K562 (cell line): ENCODE data around the gene SHLD1. TPM values are rescaled to one million over a fixed set of nuclear protein-coding genes. Genes with fewer than 3 reads are reported as not detected.

Experiments
- AFF1 ChIP-seq, 2 experiments: fragments of 450-650 bp; IDR thresholded peaks; 2 replicates each; pipeline ENCODE4 v1.6.1; 2018; ENCODE audit warnings: mild to moderate bottlenecking in 2 of 2, low read depth in 1 of 2; ENCODE audit not compliant: partially characterized antibody in 2 of 2
- ARID3B ChIP-seq: fragments of 250-450 bp; sonication (Bioruptor Pico); IDR thresholded peaks from 2 replicates; pipeline ENCODE4 v1.4.0; 2020; ENCODE audit warnings: borderline replicate concordance
- CHD1 ChIP-seq: fragments of 200-600 bp; sonication (generic); IDR thresholded peaks from one replicate; pipeline ENCODE4 v1.6.1; 2012; ENCODE audit warnings: mild to moderate bottlenecking, moderate library complexity, low read length, inconsistent platforms
- CUX1 ChIP-seq: fragments of 200-800 bp; sonication (Bioruptor generic); IDR thresholded peaks from 2 replicates; pipeline ENCODE4 v1.6.1; 2016; ENCODE audit warnings: missing genetic modification characterization, missing compliant biosample characterization
- HDAC8 ChIP-seq: fragments of 450-650 bp; IDR thresholded peaks from 2 replicates; pipeline ENCODE4 v1.6.1; 2016; ENCODE audit warnings: mild to moderate bottlenecking, missing genetic modification characterization, moderate library complexity, missing compliant biosample characterization
- HIVEP1 ChIP-seq: fragments of 250-450 bp; sonication (Bioruptor Pico); IDR thresholded peaks from 2 replicates; pipeline ENCODE4 v1.4.0; 2020; ENCODE audit warnings: mild to moderate bottlenecking
- NCOA2 ChIP-seq, 2 experiments: fragments of 450-650 bp; IDR thresholded peaks; 2 replicates each; pipeline ENCODE4 v1.6.1; 2018; ENCODE audit warnings: mild to moderate bottlenecking in 2 of 2, moderate library complexity in 1 of 2; ENCODE audit not compliant: partially characterized antibody in 2 of 2
- PHF21A ChIP-seq: fragments of 450-650 bp; IDR thresholded peaks from 2 replicates; pipeline ENCODE4 v1.6.1; 2017; ENCODE audit warnings: low read depth, borderline replicate concordance
- SMAD2 ChIP-seq: fragments of 150-350 bp; IDR thresholded peaks from 2 replicates; pipeline ENCODE4 v1.6.1; 2014; ENCODE audit warnings: low read depth, mild to moderate bottlenecking, low read length
- SMAD4 ChIP-seq: fragments of 250-450 bp; sonication (Bioruptor Pico); conservative IDR thresholded peaks from 2 replicates; pipeline ENCODE4 v1.8.0; 2021; ENCODE audit warnings: inconsistent platforms, mild to moderate bottlenecking, moderate library complexity
- SRSF1 ChIP-seq: fragments of 200-400 bp; formaldehyde crosslinking; IDR thresholded peaks from 2 replicates; pipeline ENCODE4 v1.6.1; 2017; ENCODE audit warnings: mild to moderate bottlenecking, low read depth, low read length, moderate library complexity
- TAL1 ChIP-seq: fragments of 450-650 bp; IDR thresholded peaks from 2 replicates; pipeline ENCODE4 v1.6.1; 2016; ENCODE audit warnings: mild to moderate bottlenecking
- ZNF766 ChIP-seq: fragments of 200-800 bp; sonication (Bioruptor generic); conservative IDR thresholded peaks from 2 replicates; pipeline ENCODE4 v1.6.1; 2016; ENCODE audit warnings: missing genetic modification characterization, missing compliant biosample characterization
- polyA plus RNA-seq, 8 experiments: library from polyadenylated mRNA; depleted of rRNA in 4 of 8; stranded (reverse) in 5 of 8; unstranded in 3 of 8; fragments of >200 nt; fragmentation: Nextera tagmentation in 2 of 8; fragmentation: Illumina TruSeq in 1 of 8; extraction: Ambion mirVana in 2 of 8; extraction: Trizol in 1 of 8; gene quantifications; 2 replicates each; pipeline versions ENCODE4 v1.2.1 to v1.2.3, GENCODE V29; 2011 to 2014; ENCODE audit warnings: inconsistent platforms in 1 of 8, missing spikeins in 1 of 8
- total RNA-seq, 7 experiments: library from RNA; depleted of rRNA in 6 of 7; stranded (reverse); fragments of >200 nt in 6 of 7; fragmentation: Illumina TruSeq in 2 of 7; extraction: Trizol in 2 of 7; gene quantifications; 2 replicates each; pipeline versions ENCODE4 v1.2.1 to v1.2.3, GENCODE V29; 2011 to 2021; ENCODE audit warnings: low replicate concordance in 1 of 7
- TF ChIP-seq, protein P1 (sequence below): fragments of 450-650 bp; formaldehyde crosslinking; IDR thresholded peaks from 2 replicates; pipeline ENCODE4 v1.4.0; 2020; ENCODE audit warnings: mild to moderate bottlenecking

The SHLD1 gene
- total and polyA plus RNA-seq, 9 of the 15 experiments (the other 6 are each of a cell fraction or from before 2014, with no cell fraction given), result 3.7 to 21.6 (median 8.2) TPM

GRCh38 chr20:5749952-5750779, at the start of gene SHLD1 (continued):
- TF ChIP-seq, protein P1, sequence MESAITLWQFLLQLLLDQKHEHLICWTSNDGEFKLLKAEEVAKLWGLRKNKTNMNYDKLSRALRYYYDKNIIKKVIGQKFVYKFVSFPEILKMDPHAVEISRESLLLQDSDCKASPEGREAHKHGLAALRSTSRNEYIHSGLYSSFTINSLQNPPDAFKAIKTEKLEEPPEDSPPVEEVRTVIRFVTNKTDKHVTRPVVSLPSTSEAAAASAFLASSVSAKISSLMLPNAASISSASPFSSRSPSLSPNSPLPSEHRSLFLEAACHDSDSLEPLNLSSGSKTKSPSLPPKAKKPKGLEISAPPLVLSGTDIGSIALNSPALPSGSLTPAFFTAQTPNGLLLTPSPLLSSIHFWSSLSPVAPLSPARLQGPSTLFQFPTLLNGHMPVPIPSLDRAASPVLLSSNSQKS (CRISPR knock-in tag), result no peak
- TF ChIP-seq CHD1 (peak; percentile 50), PHF21A (no peak), TAL1 (no peak), SMAD4 (CRISPR knock-in tag) (no peak; the same call in 1 of the 2 replicates), CUX1 (CRISPR knock-in tag) (no peak), NCOA2 (IDR thresholded peaks at IDR 0.05; ENCODE audit: partially characterized antibody in 2 of 2) (no peak), ZNF766 (CRISPR knock-in tag) (peak; percentile 91), HDAC8 (tag) (peak; percentile 46; the same call in 1 of the 2 replicates), ARID3B (no peak), SRSF1 (no peak), AFF1 (IDR thresholded peaks at IDR 0.05; ENCODE audit: low read depth in 1 of 2, partially characterized antibody in 2 of 2) (no peak), HIVEP1 (CRISPR knock-in tag) (no peak), SMAD2 (no peak)
